ENCODE data around the gene TMC6.
A peak's percentile ranks its signal among the peaks of the same experiment; 100 is the strongest.

GRCh38 chr17:78176548-78177025 lies 48.0 kb upstream of the TMC6 start:
- TF ChIP-seq CTCF (IDR thresholded peaks at IDR 0.05) = peak; percentile 75 to 91 (median 81)
- no peak for TF ChIP-seq POLR2A (IDR thresholded peaks at IDR 0.05)

All from adrenal gland (tissue), 5 donors.